Heart left ventricle (tissue), 13 donors: ENCODE data around the gene ZNF180.

Experiments
- POLR2A ChIP-seq, 2 donors: fragments of 450-650 bp; IDR thresholded peaks; one replicate each; pipeline ENCODE4 v1.6.1; 2017; ENCODE audit warnings: antibody characterized with exemption in 2 of 2, mild to moderate bottlenecking in 2 of 2, moderate library complexity in 2 of 2
- TF ChIP-seq, protein P1 (sequence below), 12 donors: fragments of 200-600 bp; sonication (generic) in 4 of 12; IDR thresholded peaks; one replicate each; pipeline versions ENCODE4 v1.5.0 to v1.8.0; 2018 to 2022; ENCODE audit warnings: antibody characterized with exemption in 12 of 12, mild to moderate bottlenecking in 5 of 12
- donor health status: ischemic (EF 13 %, LVEDD 7.1; RV severe dilation, severe dysfunction).
- donor health status: DM: no; HTN: yes; CAD: no.
- donor health status: DM: no; HTN: no; CAD: no.
- donor health status: ischemic (EF 25% LVEDD 6.9; RV normal size, moderate dysfunction).
- donor health status: ischemic (EF 25% LVEDD 5.7; RV mildly dilated, moderate dysfunction).
- donor health status: ischemic (EF 35%, LVEDD 5.7; RV mildly dilated, moderate dysfunction).
- donor health status: nonischemic (EF 11% LVEDD 7.7; RV severe dilation, severe dysfunction).
- donor health status: DM: yes; HTN: yes; CAD: no.
- donor health status: PGD.
- donor health status: ischemic (EF 29% LVEDD 5.4; RV normal size, mild dysfunction).
- donor health status: nonischemic (EF 23%, LVEDD 6.1; RV moderate dilation, normal function).

DNA sequence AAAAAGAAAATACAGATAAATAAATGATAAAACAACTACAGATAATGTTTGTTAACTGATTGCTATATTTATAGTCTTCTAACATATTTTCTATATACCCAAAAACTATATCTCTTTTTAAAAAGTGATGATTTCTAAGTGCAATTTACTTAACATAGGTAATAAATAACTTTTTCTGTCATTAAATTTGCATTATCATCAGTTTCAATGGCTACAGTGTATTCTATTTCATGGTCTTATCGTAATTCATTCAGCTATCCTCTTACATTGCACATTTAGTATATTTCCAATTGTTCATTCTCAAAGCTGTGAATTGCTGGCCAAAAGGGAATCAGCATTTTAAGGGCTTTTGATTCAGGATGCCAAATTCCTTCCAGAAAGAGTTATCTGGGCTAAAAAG, 3.6 kb downstream of the ZNF180 start:
- TF ChIP-seq, protein P1, sequence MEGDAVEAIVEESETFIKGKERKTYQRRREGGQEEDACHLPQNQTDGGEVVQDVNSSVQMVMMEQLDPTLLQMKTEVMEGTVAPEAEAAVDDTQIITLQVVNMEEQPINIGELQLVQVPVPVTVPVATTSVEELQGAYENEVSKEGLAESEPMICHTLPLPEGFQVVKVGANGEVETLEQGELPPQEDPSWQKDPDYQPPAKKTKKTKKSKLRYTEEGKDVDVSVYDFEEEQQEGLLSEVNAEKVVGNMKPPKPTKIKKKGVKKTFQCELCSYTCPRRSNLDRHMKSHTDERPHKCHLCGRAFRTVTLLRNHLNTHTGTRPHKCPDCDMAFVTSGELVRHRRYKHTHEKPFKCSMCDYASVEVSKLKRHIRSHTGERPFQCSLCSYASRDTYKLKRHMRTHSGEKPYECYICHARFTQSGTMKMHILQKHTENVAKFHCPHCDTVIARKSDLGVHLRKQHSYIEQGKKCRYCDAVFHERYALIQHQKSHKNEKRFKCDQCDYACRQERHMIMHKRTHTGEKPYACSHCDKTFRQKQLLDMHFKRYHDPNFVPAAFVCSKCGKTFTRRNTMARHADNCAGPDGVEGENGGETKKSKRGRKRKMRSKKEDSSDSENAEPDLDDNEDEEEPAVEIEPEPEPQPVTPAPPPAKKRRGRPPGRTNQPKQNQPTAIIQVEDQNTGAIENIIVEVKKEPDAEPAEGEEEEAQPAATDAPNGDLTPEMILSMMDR (IDR thresholded peaks at IDR 0.05) = no peak
- TF ChIP-seq POLR2A (IDR thresholded peaks at IDR 0.05) = no peak
